GM21360 (cell line): Measurements from ENCODE around the gene STAMBPL1.
"Not testable (repeated sequence)": the region's sequence is repeated elsewhere in the genome, so short reads cannot be mapped to it uniquely, and the experiment has no call there.

Experiments
- ATAC-seq: cut with Tn5 transposase; IDR thresholded peaks from one replicate; pipeline ENCODE4 v1.9.1; 2021; ENCODE audit warnings: mild to moderate bottlenecking, moderate library complexity; ENCODE audit not compliant: unreplicated experiment

The STAMBPL1 gene

GRCh38 chr10:88879534-88880281, at the start of gene STAMBPL1:
Gene STAMBPL1, plus strand, starts transcription at chr10:88880245. Its CDS starts 21,464 bp downstream, at chr10:88901709.
- ATAC-seq, result peak; percentile 41

- ATAC-seq, result no peak
These were observed 49.3 kb upstream of the STAMBPL1 start for GRCh38 chr10:88830643-88831268.

DNA sequence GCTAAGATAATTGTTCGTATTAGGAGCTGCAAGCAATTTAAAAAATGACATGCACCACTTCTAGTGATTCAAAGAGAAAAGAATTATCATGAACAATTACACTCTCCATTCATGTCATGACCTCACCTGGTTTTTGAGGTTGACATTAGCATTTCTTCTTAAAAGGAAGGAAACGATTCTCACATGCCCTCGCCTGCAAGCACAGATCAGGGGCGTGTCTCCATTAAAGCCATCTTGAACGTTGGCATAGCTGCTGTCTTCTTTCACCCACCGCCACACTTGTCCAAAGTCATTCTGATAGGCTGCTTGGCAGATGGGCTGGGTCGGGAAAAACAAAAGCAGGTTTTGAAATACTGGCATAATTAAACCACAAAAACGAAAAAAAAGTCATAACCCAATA, 48.3 kb upstream of the STAMBPL1 start:
- ATAC-seq, result no peak

GRCh38 chr10:88832376-88832775, 47.7 kb upstream of the STAMBPL1 start:
- no peak for ATAC-seq

DNA sequence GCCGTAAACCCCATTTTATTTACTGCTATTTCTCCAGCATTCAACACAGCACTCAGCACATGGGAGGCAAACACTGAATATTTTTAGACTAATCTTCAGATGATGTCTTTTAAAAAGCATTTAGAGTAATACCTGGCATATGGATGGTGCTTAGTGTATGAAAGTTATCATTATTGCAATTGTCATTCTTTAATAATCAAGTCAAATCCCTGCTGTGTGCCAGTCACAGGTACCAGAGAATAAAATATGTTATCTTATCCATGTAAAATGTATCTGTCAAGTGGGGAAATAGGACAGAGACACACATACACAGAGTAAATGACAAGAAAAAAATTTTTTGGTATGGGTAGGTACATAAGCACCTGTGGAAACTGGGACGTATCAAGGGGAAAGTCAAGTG, 46.9 kb upstream of the STAMBPL1 start:
- no peak for ATAC-seq

DNA sequence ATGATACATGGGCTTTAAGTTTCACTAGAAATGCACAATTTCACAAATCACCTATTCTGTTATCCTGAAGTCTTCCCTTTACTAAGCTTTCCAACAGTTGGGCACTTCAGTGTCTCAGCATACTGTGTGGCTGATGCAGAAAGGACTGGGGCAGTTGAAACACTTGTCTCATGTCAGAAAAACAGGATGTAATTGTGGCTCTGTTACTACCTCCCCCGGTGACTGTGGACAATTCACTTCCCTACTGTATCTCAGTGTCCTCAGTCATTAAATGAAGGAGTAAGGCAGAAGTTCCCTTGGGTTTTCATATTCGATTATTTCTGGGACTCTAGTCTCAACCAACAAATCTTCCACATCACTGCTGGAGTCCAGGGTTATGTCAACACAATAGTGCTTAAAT, 46.3 kb upstream of the STAMBPL1 start:
- no peak for ATAC-seq

GRCh38 chr10:88835096-88835909, 44.7 kb upstream of the STAMBPL1 start:
- peak; percentile 81 for ATAC-seq

GRCh38 chr10:88835910-88836221, 44.2 kb upstream of the STAMBPL1 start:
- ATAC-seq, result peak; percentile 13

DNA sequence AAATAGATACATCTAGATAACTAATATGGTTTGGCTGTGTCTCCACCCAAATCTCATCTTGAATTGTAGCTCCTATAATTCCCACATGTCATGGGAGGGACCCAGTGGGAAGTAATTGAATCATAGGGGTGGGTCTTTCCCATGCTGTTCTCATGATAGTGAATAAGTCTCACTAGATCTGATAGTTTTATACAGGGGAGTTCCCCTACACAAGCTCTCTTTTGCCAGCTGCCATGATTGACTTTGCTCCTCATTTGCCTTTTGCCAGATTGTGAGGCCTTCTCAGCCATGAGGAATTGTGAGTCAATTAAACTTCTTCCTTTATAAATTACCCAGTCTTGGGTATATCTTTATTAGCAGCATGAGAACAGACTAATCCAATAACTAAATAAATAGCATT, 42.4 kb upstream of the STAMBPL1 start:
- ATAC-seq, result not testable (repeated sequence)

GRCh38 chr10:88838766-88839350, 41.2 kb upstream of the STAMBPL1 start:
- ATAC-seq, result no peak

DNA sequence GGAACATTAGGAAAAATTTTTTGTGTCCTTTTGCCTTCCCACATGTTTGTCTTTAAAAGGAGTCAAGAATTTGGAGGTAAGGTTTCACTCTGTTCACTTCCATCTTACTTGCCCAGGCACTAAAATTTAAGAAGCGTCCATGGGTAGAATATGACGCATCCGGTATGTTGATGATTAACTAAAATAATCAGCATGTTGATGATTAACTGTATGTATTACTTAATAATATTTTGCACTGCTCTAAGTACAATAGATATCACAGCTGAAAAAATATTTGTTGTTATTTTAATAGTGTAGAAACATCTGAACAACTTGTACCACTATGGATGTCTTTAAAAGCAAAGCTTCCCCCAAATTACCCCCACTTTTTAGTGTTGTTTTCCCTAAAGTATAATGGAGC, 39.9 kb upstream of the STAMBPL1 start:
- ATAC-seq, result no peak

DNA sequence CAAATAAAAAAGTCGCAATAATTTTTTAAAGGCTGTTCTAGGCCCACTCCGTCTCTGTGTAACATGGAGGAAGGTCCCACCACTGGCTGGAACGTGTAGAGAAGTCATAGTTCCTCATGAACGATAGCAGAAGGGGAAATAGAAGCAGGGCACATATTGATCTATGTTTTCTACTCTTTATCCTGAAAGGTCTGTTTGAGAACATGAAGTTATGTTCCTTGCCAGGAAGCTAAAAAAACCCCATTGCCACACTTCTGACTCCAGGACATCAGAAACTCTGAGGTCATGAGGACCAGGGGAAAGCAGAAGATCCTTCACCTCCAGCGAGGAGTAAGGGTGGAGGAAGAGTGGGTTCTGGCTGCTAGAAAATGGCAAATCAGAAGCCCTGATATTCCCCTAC, 39.2 kb upstream of the STAMBPL1 start:
- ATAC-seq, result no peak

GRCh38 chr10:88841316-88842111, 38.5 kb upstream of the STAMBPL1 start:
- ATAC-seq, result no peak

DNA sequence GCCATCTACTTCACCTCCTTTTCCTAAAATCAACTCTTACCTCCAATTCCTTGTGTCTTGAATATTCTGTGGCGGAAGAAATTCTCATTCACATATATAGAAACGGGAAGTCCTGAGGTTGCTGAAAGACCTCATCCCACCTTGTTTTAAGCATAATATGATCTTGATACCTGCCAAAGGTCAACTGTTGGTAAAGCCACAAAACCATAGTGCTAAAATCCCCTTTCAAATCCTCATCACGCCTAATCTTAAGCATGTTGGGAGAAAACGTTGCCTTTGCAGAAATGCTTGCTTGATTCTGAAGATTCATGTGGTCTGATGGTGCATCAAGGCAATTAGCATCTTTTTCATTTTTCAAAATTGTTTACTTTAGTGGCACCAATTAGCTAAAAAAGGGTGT, 36.9 kb upstream of the STAMBPL1 start:
- ATAC-seq, result no peak

GRCh38 chr10:88848499-88848898, 31.5 kb upstream of the STAMBPL1 start:
- no peak for ATAC-seq

GRCh38 chr10:88849234-88849633, 30.8 kb upstream of the STAMBPL1 start:
- no peak for ATAC-seq

- ATAC-seq, result no peak
These were observed 29.3 kb upstream of the STAMBPL1 start for GRCh38 chr10:88850712-88851111.

- no peak for ATAC-seq
These were observed 28.3 kb upstream of the STAMBPL1 start, which contains the start of gene ANKRD22 for GRCh38 chr10:88851706-88852105. Gene ANKRD22, minus strand, starts transcription at chr10:88851844. Its CDS starts 237 bp downstream, at chr10:88851607.

GRCh38 chr10:88852327-88852726, 27.7 kb upstream of the STAMBPL1 start:
- ATAC-seq, result no peak

GRCh38 chr10:88853155-88853881, 26.7 kb upstream of the STAMBPL1 start:
- ATAC-seq, result no peak
